Liver (tissue), 9 donors: ENCODE data around the gene CARS2. TPM values are rescaled to one million over a fixed set of nuclear protein-coding genes. Genes with fewer than 3 reads are reported as not detected.

Experiments used
- DNase-seq: peaks from one replicate; pipeline ENCODE4 v3.0.0-alpha.2; 2017; ENCODE audit warnings: low spot score
- H3K27ac ChIP-seq, 2 donors: one replicate each; pipeline ENCODE4 v1.7.0; 2013; ENCODE audit warnings: inconsistent platforms in 2 of 2, low read length in 2 of 2, control low read depth in 1 of 2, low read depth in 1 of 2, mild to moderate bottlenecking in 1 of 2
- H3K27me3 ChIP-seq, 4 donors: one replicate each; pipeline versions ENCODE4 v1.6.1 to v1.7.0; 2013; ENCODE audit warnings: low read length in 3 of 4, inconsistent platforms in 1 of 4, mild to moderate bottlenecking in 1 of 4, moderate library complexity in 1 of 4; ENCODE audit not compliant: control insufficient read depth in 4 of 4, insufficient read depth in 4 of 4
- H3K36me3 ChIP-seq, 4 donors: one replicate each; pipeline versions ENCODE4 v1.6.1 to v1.7.0; 2013; ENCODE audit warnings: low read length in 3 of 4, mild to moderate bottlenecking in 3 of 4, low read depth in 1 of 4, moderate library complexity in 1 of 4; ENCODE audit not compliant: control insufficient read depth in 4 of 4, insufficient read depth in 3 of 4
- H3K4me1 ChIP-seq, 4 donors: one replicate each; pipeline versions ENCODE4 v1.6.1 to v1.7.0; 2013; ENCODE audit warnings: low read length in 3 of 4, mild to moderate bottlenecking in 3 of 4, moderate library complexity in 1 of 4; ENCODE audit not compliant: control insufficient read depth in 4 of 4, insufficient read depth in 4 of 4
- H3K4me3 ChIP-seq, 3 donors: one replicate each; pipeline versions ENCODE4 v1.6.1 to v1.7.0; 2013; ENCODE audit warnings: low read length in 3 of 3, control low read depth in 1 of 3, low read depth in 1 of 3, mild to moderate bottlenecking in 1 of 3
- H3K9ac ChIP-seq, 2 donors: one replicate each; pipeline ENCODE4 v1.7.0; 2013; ENCODE audit warnings: low read length in 2 of 2, mild to moderate bottlenecking in 2 of 2, moderate library complexity in 2 of 2, control low read depth in 1 of 2, low read depth in 1 of 2
- H3K9me3 ChIP-seq, 4 donors: one replicate each; pipeline versions ENCODE4 v1.6.1 to v1.7.0; 2013; ENCODE audit warnings: low read length in 3 of 4; ENCODE audit not compliant: control insufficient read depth in 4 of 4
- ATF3 ChIP-seq: IDR thresholded peaks from 2 replicates; pipeline ENCODE4 v1.6.1; 2016; ENCODE audit warnings: antibody characterized with exemption
- CTCF ChIP-seq: fragments of 150-350 bp; IDR thresholded peaks from 2 replicates; pipeline ENCODE4 v1.5.1; 2017; ENCODE audit warnings: improper control_type of control experiment, low read depth, low read length; ENCODE audit not compliant: missing input control
- EGR1 ChIP-seq, 2 donors: IDR thresholded peaks; 2 replicates each; pipeline ENCODE4 v1.6.1; 2016 to 2018; ENCODE audit warnings: antibody characterized with exemption in 2 of 2, low read depth in 2 of 2
- FOXA1 ChIP-seq: IDR thresholded peaks from 2 replicates; pipeline ENCODE4 v1.6.1; 2016; ENCODE audit warnings: antibody characterized with exemption
- FOXA2 ChIP-seq: IDR thresholded peaks from 2 replicates; pipeline ENCODE4 v1.6.1; 2016; ENCODE audit warnings: antibody characterized with exemption
- GABPA ChIP-seq, 2 donors: IDR thresholded peaks in 1 of 2; conservative IDR thresholded peaks in 1 of 2; 2 replicates each; pipeline ENCODE4 v1.6.1; 2016; ENCODE audit warnings: antibody characterized with exemption in 2 of 2, mild to moderate bottlenecking in 1 of 2, moderate library complexity in 1 of 2
- HNF4A ChIP-seq, 2 donors: conservative IDR thresholded peaks; 2 replicates each; pipeline ENCODE4 v1.6.1; 2016; ENCODE audit warnings: antibody characterized with exemption in 2 of 2, mild to moderate bottlenecking in 2 of 2
- HNF4G ChIP-seq: IDR thresholded peaks from 2 replicates; pipeline ENCODE4 v1.6.1; 2016; ENCODE audit warnings: antibody characterized with exemption
- JUND ChIP-seq, 2 donors: IDR thresholded peaks; 2 replicates each; pipeline ENCODE4 v1.6.1; 2016; ENCODE audit warnings: antibody characterized with exemption in 2 of 2
- MAX ChIP-seq: IDR thresholded peaks from 2 replicates; pipeline ENCODE4 v1.6.1; 2016; ENCODE audit warnings: antibody characterized with exemption
- NR2F2 ChIP-seq: IDR thresholded peaks from 2 replicates; pipeline ENCODE4 v1.6.1; 2016; ENCODE audit warnings: antibody characterized with exemption
- RAD21 ChIP-seq, 2 donors: IDR thresholded peaks; 2 replicates each; pipeline ENCODE4 v1.6.1; 2016; ENCODE audit warnings: antibody characterized with exemption in 2 of 2, mild to moderate bottlenecking in 2 of 2
- REST ChIP-seq: IDR thresholded peaks from 2 replicates; pipeline ENCODE4 v1.6.1; 2016; ENCODE audit warnings: antibody characterized with exemption, mild to moderate bottlenecking
- RXRA ChIP-seq, 2 donors: IDR thresholded peaks; 2 replicates each; pipeline ENCODE4 v1.6.1; 2017 to 2018; ENCODE audit warnings: antibody characterized with exemption in 2 of 2, mild to moderate bottlenecking in 1 of 2
- SP1 ChIP-seq: IDR thresholded peaks from 2 replicates; pipeline ENCODE4 v1.6.1; 2018; ENCODE audit warnings: antibody characterized with exemption, mild to moderate bottlenecking
- TAF1 ChIP-seq: conservative IDR thresholded peaks from 2 replicates; pipeline ENCODE4 v1.6.1; 2016; ENCODE audit warnings: antibody characterized with exemption, mild to moderate bottlenecking
- YY1 ChIP-seq: IDR thresholded peaks from 2 replicates; pipeline ENCODE4 v1.6.1; 2016; ENCODE audit warnings: antibody characterized with exemption, mild to moderate bottlenecking
- ZBTB33 ChIP-seq: IDR thresholded peaks from 2 replicates; pipeline ENCODE4 v1.6.1; 2016; ENCODE audit warnings: antibody characterized with exemption
- WGBS: extraction: QIAGEN DNeasy Blood & Tissue Kit; methylation state at CpG from one replicate; pipeline ENCODE4 v1.1.7; 2013; 5-methylcytosine and 5-hydroxymethylcytosine counted together
- polyA plus RNA-seq, 2 donors: library from polyadenylated mRNA; stranded (reverse) in 1 of 2; unstranded in 1 of 2; fragments of 200-250 nt in 1 of 2; fragments of >200 nt in 1 of 2; fragmentation: Nextera tagmentation in 1 of 2; extraction: Ambion mirVana in 1 of 2; gene quantifications; one replicate each; pipeline versions ENCODE4 v1.2.1 to v1.2.3, GENCODE V29; 2013 to 2015
- total RNA-seq, 2 donors: library from RNA; depleted of rRNA; stranded (reverse); fragments of >200 nt; gene quantifications; one replicate each; pipeline ENCODE4 v1.2.3, GENCODE V29; 2014
- donor health status: healthy.
- donor health status: healthy.
- donor health status: healthy.
- donor health status: healthy.
- donor health status: healthy.

The CARS2 gene
- total and polyA plus RNA-seq, 4 donors: 28.6 to 44.0 (median 31.4) TPM

- no peaks in the 10 kb centered on the region for H3K27me3 ChIP-seq
- no peak overlapping the region for H3K4me3 ChIP-seq
- no peak for DNase-seq
- H3K27ac ChIP-seq: no peak overlapping the region
- no peaks in the 10 kb centered on the region for H3K9me3 ChIP-seq
- H3K36me3 ChIP-seq: no peaks in the 10 kb centered on the region
- no peak for TF ChIP-seq GABPA (IDR thresholded peaks at IDR 0.05 in 1 of 2, conservative IDR thresholded peaks at IDR 0.05 in 1 of 2)
- TF ChIP-seq YY1: no peak
- no peak for TF ChIP-seq HNF4G
- TF ChIP-seq TAF1: no peak
- no peak for TF ChIP-seq ATF3
- TF ChIP-seq SP1: no peak
- TF ChIP-seq MAX: no peak
- TF ChIP-seq RAD21 (IDR thresholded peaks at IDR 0.05): no peak
- TF ChIP-seq FOXA2: no peak
- no peak for TF ChIP-seq CTCF
- TF ChIP-seq EGR1 (IDR thresholded peaks at IDR 0.05; ENCODE audit: low read depth in 2 of 2): no peak
- no peak for TF ChIP-seq RXRA (IDR thresholded peaks at IDR 0.05)
- no peak for TF ChIP-seq ZBTB33
- TF ChIP-seq FOXA1: no peak
- no peak for TF ChIP-seq REST
- no peak for TF ChIP-seq NR2F2
- TF ChIP-seq HNF4A (conservative IDR thresholded peaks at IDR 0.05): no peak
- TF ChIP-seq JUND (IDR thresholded peaks at IDR 0.05): no peak
- no peak overlapping the region for H3K9ac ChIP-seq
- WGBS: 85% methylated on average over 12 of the region's 12 CpGs
- H3K4me1 ChIP-seq: peaks cover 0 to 8% (median 5%) of the 10 kb centered on the region in 4 donors
Measured at GRCh38 chr13:110610955-110611595, 94.8 kb downstream of the CARS2 start.
